HepG2 (cell line): ENCODE results near the gene SYNDIG1.
"Not testable (repeated sequence)": the region's sequence is repeated elsewhere in the genome, so short reads cannot be mapped to it uniquely, and the experiment has no call there.

Experiments
- BHLHE40 ChIP-seq: IDR thresholded peaks from 2 replicates; pipeline ENCODE4 v1.6.1; 2011; ENCODE audit warnings: low read length, improper control_type of control experiment
- ELK4 ChIP-seq: sonication (generic); formaldehyde crosslinking; IDR thresholded peaks from 2 replicates; pipeline ENCODE4 v1.9.0; 2021; ENCODE audit warnings: missing genetic modification reagents, borderline replicate concordance
- FLYWCH1 ChIP-seq: sonication (generic); formaldehyde crosslinking; IDR thresholded peaks from 2 replicates; pipeline ENCODE4 v1.8.1; 2023; ENCODE audit warnings: mild to moderate bottlenecking, missing genetic modification reagents
- NFYB ChIP-seq: sonication (generic); formaldehyde crosslinking; IDR thresholded peaks from 2 replicates; pipeline ENCODE4 v1.4.0; 2020; ENCODE audit warnings: missing genetic modification reagents
- STAT5B ChIP-seq: sonication (generic); formaldehyde crosslinking; IDR thresholded peaks from 2 replicates; pipeline ENCODE4 v1.4.0; 2020; ENCODE audit warnings: missing genetic modification reagents
- SUZ12 ChIP-seq: fragments of 150-350 bp; IDR thresholded peaks from 2 replicates; pipeline ENCODE4 v1.6.1; 2014; ENCODE audit warnings: low read depth, low read length
- ZNF572 ChIP-seq: sonication (generic); formaldehyde crosslinking; IDR thresholded peaks from 2 replicates; pipeline ENCODE4 v1.5.1; 2020; ENCODE audit warnings: mild to moderate bottlenecking, missing genetic modification reagents
- TF ChIP-seq, protein P1 (sequence below): sonication (generic); formaldehyde crosslinking; IDR thresholded peaks from 2 replicates; pipeline ENCODE4 v1.5.0; 2020; ENCODE audit warnings: mild to moderate bottlenecking, missing genetic modification reagents, moderate library complexity

- not testable (repeated sequence) for TF ChIP-seq FLYWCH1 (CRISPR knock-in tag); NFYB (CRISPR knock-in tag); ZNF572 (CRISPR knock-in tag); SUZ12; BHLHE40; ELK4 (CRISPR knock-in tag); STAT5B (CRISPR knock-in tag)
- TF ChIP-seq, protein P1, sequence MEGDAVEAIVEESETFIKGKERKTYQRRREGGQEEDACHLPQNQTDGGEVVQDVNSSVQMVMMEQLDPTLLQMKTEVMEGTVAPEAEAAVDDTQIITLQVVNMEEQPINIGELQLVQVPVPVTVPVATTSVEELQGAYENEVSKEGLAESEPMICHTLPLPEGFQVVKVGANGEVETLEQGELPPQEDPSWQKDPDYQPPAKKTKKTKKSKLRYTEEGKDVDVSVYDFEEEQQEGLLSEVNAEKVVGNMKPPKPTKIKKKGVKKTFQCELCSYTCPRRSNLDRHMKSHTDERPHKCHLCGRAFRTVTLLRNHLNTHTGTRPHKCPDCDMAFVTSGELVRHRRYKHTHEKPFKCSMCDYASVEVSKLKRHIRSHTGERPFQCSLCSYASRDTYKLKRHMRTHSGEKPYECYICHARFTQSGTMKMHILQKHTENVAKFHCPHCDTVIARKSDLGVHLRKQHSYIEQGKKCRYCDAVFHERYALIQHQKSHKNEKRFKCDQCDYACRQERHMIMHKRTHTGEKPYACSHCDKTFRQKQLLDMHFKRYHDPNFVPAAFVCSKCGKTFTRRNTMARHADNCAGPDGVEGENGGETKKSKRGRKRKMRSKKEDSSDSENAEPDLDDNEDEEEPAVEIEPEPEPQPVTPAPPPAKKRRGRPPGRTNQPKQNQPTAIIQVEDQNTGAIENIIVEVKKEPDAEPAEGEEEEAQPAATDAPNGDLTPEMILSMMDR (CRISPR knock-in tag): not testable (repeated sequence)
These were observed 156.7 kb downstream of the SYNDIG1 start for GRCh38 chr20:24626141-24626540.
